Measurements from ENCODE around the gene PLOD2.

PLOD2 gene

GRCh38 chr3:146148468-146148931, 12.5 kb downstream of the PLOD2 start:
- no peaks in the 10 kb centered on the region for H3K9me3 Mint-ChIP-seq

GRCh38 chr3:146145642-146146041, 15.3 kb downstream of the PLOD2 start:
- no peak overlapping the region for H3K4me3 Mint-ChIP-seq
- no peak overlapping the region for H3K27ac Mint-ChIP-seq
- DNase-seq: no peak
- H3K36me3 Mint-ChIP-seq (ENCODE audit: low read depth): peaks cover 7% of the 10 kb centered on the region
- TF ChIP-seq CTCF (IDR thresholded peaks at IDR 0.05): no peak
- no peaks in the 10 kb centered on the region for H3K27me3 Mint-ChIP-seq (ENCODE audit: low read depth, poor library complexity)
- peaks cover 14% of the 10 kb centered on the region for H3K4me1 Mint-ChIP-seq
- no peaks in the 10 kb centered on the region for H3K9me3 Mint-ChIP-seq

More at GRCh38 chr3:146148468-146148931, 12.5 kb downstream of the PLOD2 start:
- no peak overlapping the region for H3K4me3 Mint-ChIP-seq
- no peak for TF ChIP-seq CTCF (IDR thresholded peaks at IDR 0.05)
- no peaks in the 10 kb centered on the region for H3K27me3 Mint-ChIP-seq (ENCODE audit: low read depth, poor library complexity)
- no peak overlapping the region for H3K27ac Mint-ChIP-seq
- DNase-seq: no peak
- H3K4me1 Mint-ChIP-seq: peaks cover 18% of the 10 kb centered on the region
- peaks cover 22% of the 10 kb centered on the region for H3K36me3 Mint-ChIP-seq (ENCODE audit: low read depth)

GRCh38 chr3:146142757-146143156, 18.2 kb downstream of the PLOD2 start:
- peaks cover 7% of the 10 kb centered on the region for H3K36me3 Mint-ChIP-seq (ENCODE audit: low read depth)
- H3K27me3 Mint-ChIP-seq (ENCODE audit: low read depth, poor library complexity): no peaks in the 10 kb centered on the region
- H3K4me3 Mint-ChIP-seq: no peak overlapping the region
- no peaks in the 10 kb centered on the region for H3K9me3 Mint-ChIP-seq
- DNase-seq: no peak
- peaks cover 14% of the 10 kb centered on the region for H3K4me1 Mint-ChIP-seq
- no peak for TF ChIP-seq CTCF (IDR thresholded peaks at IDR 0.05)
- no peak overlapping the region for H3K27ac Mint-ChIP-seq

GRCh38 chr3:146139586-146140110, 21.3 kb downstream of the PLOD2 start:
- Mint-ChIP-seq H3K36me3 (ENCODE audit: low read depth) (no peaks in the 10 kb centered on the region), H3K9me3 (no peaks in the 10 kb centered on the region), H3K4me1 (peaks cover 14% of the 10 kb centered on the region), H3K27me3 (ENCODE audit: low read depth, poor library complexity) (no peaks in the 10 kb centered on the region), H3K4me3 (no peak overlapping the region), H3K27ac (no peak overlapping the region)
- no peak for TF ChIP-seq CTCF (IDR thresholded peaks at IDR 0.05)
- no peak for DNase-seq

GRCh38 chr3:146138902-146139301, 22.1 kb downstream of the PLOD2 start:
- H3K36me3 Mint-ChIP-seq (ENCODE audit: low read depth): no peaks in the 10 kb centered on the region
- H3K9me3 Mint-ChIP-seq: no peaks in the 10 kb centered on the region
- H3K4me3 Mint-ChIP-seq: no peak overlapping the region
- H3K27me3 Mint-ChIP-seq (ENCODE audit: low read depth, poor library complexity): no peaks in the 10 kb centered on the region
- peaks cover 13% of the 10 kb centered on the region for H3K4me1 Mint-ChIP-seq
- no peak overlapping the region for H3K27ac Mint-ChIP-seq
- no peak for DNase-seq
- no peak for TF ChIP-seq CTCF (IDR thresholded peaks at IDR 0.05)

- Mint-ChIP-seq H3K36me3 (ENCODE audit: low read depth) (peaks cover 17% of the 10 kb centered on the region), H3K4me1 (no peaks in the 10 kb centered on the region), H3K4me3 (no peak overlapping the region), H3K27ac (no peak overlapping the region), H3K9me3 (no peaks in the 10 kb centered on the region), H3K27me3 (ENCODE audit: low read depth, poor library complexity) (no peaks in the 10 kb centered on the region)
- TF ChIP-seq CTCF (IDR thresholded peaks at IDR 0.05): no peak
- DNase-seq: no peak
Measured at GRCh38 chr3:146136647-146137046, 24.3 kb downstream of the PLOD2 start.

Measured in nephron progenitor cell (in vitro differentiated cells).